Fibroblast of lung (primary cell): Measurements from ENCODE around the gene MYL2. TPM values are rescaled to one million over a fixed set of nuclear protein-coding genes. Genes with fewer than 3 reads are reported as not detected.

ENCODE experiments used
- DNase-seq, 2 donors: peaks; one replicate each; pipeline versions ENCODE4 v3.0.0 to v3.0.0-alpha.2; 2010; ENCODE audit warnings: low read depth in 2 of 2
- H2AFZ ChIP-seq: 2 replicates; pipeline ENCODE4 v1.5.1; 2012; ENCODE audit warnings: low read length, control low read depth, inconsistent platforms
- H3K27ac ChIP-seq: 2 replicates; pipeline ENCODE4 v1.5.1; 2011; ENCODE audit warnings: low read length, control low read depth; ENCODE audit not compliant: insufficient read depth
- H3K27me3 ChIP-seq: 2 replicates; pipeline ENCODE4 v1.5.1; 2011; ENCODE audit warnings: mild to moderate bottlenecking, low read length; ENCODE audit not compliant: control insufficient read depth, insufficient read depth
- H3K36me3 ChIP-seq: 2 replicates; pipeline ENCODE4 v1.5.1; 2011; ENCODE audit warnings: low read length; ENCODE audit not compliant: control insufficient read depth, insufficient read depth
- H3K4me1 ChIP-seq: 2 replicates; pipeline ENCODE4 v1.5.1; 2011; ENCODE audit warnings: low read length; ENCODE audit not compliant: control insufficient read depth, insufficient read depth; ENCODE audit errors: extremely low read depth
- H3K4me2 ChIP-seq: 2 replicates; pipeline ENCODE4 v1.5.1; 2011; ENCODE audit warnings: low read length, control low read depth; ENCODE audit not compliant: insufficient read depth; ENCODE audit errors: extremely low read depth
- H3K4me3 ChIP-seq, 4 experiments: fragments of 200-600 bp in 1 of 4; sonication (generic) in 1 of 4; replicated peaks in 1 of 4; 2 replicates each; pipeline ENCODE4 v1.5.1; 2011 to 2016; ENCODE audit warnings: low read length in 4 of 4, low read depth in 3 of 4, mild to moderate bottlenecking in 3 of 4, control low read depth in 2 of 4, inconsistent platforms in 1 of 4, mixed read lengths in 1 of 4; ENCODE audit not compliant: insufficient read depth in 1 of 4; ENCODE audit errors: control extremely low read depth in 1 of 4
- H3K79me2 ChIP-seq: 2 replicates; pipeline ENCODE4 v1.5.1; 2012; ENCODE audit warnings: mild to moderate bottlenecking, low read length, inconsistent platforms; ENCODE audit not compliant: control insufficient read depth, insufficient read depth
- H3K9ac ChIP-seq: 2 replicates; pipeline ENCODE4 v1.5.1; 2011; ENCODE audit warnings: mild to moderate bottlenecking, low read length, control low read depth; ENCODE audit not compliant: insufficient read depth
- H3K9me3 ChIP-seq: 2 replicates; pipeline ENCODE4 v1.5.1; 2012; ENCODE audit warnings: low read depth, low read length; ENCODE audit not compliant: control insufficient read depth, insufficient read depth
- H4K20me1 ChIP-seq: 2 replicates; pipeline ENCODE4 v1.5.1; 2011; ENCODE audit warnings: low read length; ENCODE audit not compliant: control insufficient read depth, insufficient read depth; ENCODE audit errors: extremely low read depth
- EZH2 ChIP-seq: IDR thresholded peaks from 2 replicates; pipeline ENCODE4 v1.5.1; 2012; ENCODE audit warnings: low read length, control low read depth, mild to moderate bottlenecking; ENCODE audit errors: missing control alignments
- polyA plus RNA-seq, 2 donors: library from polyadenylated mRNA; depleted of rRNA in 1 of 2; stranded (reverse) in 1 of 2; unstranded in 1 of 2; fragments of >200 nt; gene quantifications; 2 replicates each; pipeline ENCODE4 v1.2.1, GENCODE V29; 2011 to 2012; ENCODE audit warnings: missing spikeins in 1 of 2
- total RNA-seq: library from RNA; depleted of rRNA; stranded (reverse); fragments of >200 nt; gene quantifications from 2 replicates; pipeline ENCODE4 v1.2.1, GENCODE V29; 2014
- TF ChIP-seq, protein P1 (sequence below), 2 donors: IDR thresholded peaks in 1 of 2; conservative IDR thresholded peaks in 1 of 2; 1 replicate in 1 of 2; 2 replicates in 1 of 2; pipeline ENCODE4 v1.5.1; 2011 to 2012; ENCODE audit warnings: low read length in 2 of 2, control low read depth in 1 of 2, inconsistent platforms in 1 of 2, low read depth in 1 of 2, mild to moderate bottlenecking in 1 of 2

The MYL2 gene
- total and polyA plus RNA-seq, 2 donors (not counting 1 experiment from before 2014, with no cell fraction given), result not detected

GRCh38 chr12:110888256-110888991 lies 32.0 kb downstream of the MYL2 start:
- Histone ChIP-seq H3K27me3 (no peaks in the 10 kb centered on the region), H3K4me1 (no peaks in the 10 kb centered on the region), H3K27ac (no peak overlapping the region), H3K79me2 (no peaks in the 10 kb centered on the region), H3K4me3 (no peak overlapping the region), H3K9ac (no peak overlapping the region), H2AFZ (no peak overlapping the region), H3K36me3 (no peaks in the 10 kb centered on the region), H3K9me3 (no peaks in the 10 kb centered on the region), H3K4me2 (peak overlapping the region; percentile 40), H4K20me1 (no peaks in the 10 kb centered on the region)
- TF ChIP-seq, protein P1, sequence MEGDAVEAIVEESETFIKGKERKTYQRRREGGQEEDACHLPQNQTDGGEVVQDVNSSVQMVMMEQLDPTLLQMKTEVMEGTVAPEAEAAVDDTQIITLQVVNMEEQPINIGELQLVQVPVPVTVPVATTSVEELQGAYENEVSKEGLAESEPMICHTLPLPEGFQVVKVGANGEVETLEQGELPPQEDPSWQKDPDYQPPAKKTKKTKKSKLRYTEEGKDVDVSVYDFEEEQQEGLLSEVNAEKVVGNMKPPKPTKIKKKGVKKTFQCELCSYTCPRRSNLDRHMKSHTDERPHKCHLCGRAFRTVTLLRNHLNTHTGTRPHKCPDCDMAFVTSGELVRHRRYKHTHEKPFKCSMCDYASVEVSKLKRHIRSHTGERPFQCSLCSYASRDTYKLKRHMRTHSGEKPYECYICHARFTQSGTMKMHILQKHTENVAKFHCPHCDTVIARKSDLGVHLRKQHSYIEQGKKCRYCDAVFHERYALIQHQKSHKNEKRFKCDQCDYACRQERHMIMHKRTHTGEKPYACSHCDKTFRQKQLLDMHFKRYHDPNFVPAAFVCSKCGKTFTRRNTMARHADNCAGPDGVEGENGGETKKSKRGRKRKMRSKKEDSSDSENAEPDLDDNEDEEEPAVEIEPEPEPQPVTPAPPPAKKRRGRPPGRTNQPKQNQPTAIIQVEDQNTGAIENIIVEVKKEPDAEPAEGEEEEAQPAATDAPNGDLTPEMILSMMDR (conservative IDR thresholded peaks at IDR 0.05 in 1 of 2, IDR thresholded peaks at IDR 0.05 in 1 of 2; ENCODE audit: low read depth in 1 of 2, low read length in 2 of 2), result no peak
- TF ChIP-seq EZH2, result no peak
- DNase-seq, result no peak

DNA sequence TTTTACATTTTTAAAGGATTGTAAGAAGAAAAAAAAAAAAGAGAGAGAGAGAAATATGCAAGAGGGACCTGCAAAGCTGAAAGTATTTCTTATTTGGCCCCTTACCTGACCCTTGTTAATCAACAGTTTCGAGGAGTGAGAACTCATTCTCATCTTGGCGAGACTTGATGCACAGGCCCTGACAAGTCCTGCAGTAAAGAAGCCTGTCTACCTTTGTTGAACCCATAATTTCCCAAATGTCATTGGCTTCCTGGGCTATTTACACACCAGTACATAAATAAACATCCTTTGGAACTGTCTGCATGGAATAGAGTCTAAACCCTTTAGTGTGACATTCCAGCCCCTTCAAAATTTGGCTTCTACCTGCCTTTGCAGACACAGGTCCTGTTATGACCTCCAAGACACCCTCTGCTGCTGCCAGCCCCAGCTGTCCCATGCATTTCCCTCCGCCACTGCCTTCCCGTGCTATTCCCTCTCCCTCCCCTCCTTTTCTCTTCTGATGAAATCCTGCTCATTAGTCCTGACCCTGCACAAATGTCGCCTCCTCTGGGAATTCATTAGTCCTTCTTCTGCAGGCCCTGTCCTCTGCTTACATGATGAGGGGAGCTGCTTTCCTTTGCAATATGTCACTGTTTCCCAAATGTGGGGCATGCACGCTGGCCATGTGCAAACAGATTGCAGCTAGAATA lies 35.1 kb downstream of the MYL2 start:
- TF ChIP-seq EZH2, result no peak
- TF ChIP-seq, protein P1 (conservative IDR thresholded peaks at IDR 0.05 in 1 of 2, IDR thresholded peaks at IDR 0.05 in 1 of 2; ENCODE audit: low read depth in 1 of 2, low read length in 2 of 2), result no peak
- H3K4me3 ChIP-seq, result no peak overlapping the region
- no peak overlapping the region for H3K27ac ChIP-seq
- H3K4me2 ChIP-seq, result no peak overlapping the region
- no peaks in the 10 kb centered on the region for H3K27me3 ChIP-seq
- H3K79me2 ChIP-seq, result no peaks in the 10 kb centered on the region
- no peaks in the 10 kb centered on the region for H3K4me1 ChIP-seq
- H4K20me1 ChIP-seq, result no peaks in the 10 kb centered on the region
- H3K36me3 ChIP-seq, result no peaks in the 10 kb centered on the region
- no peak for DNase-seq
- no peak overlapping the region for H2AFZ ChIP-seq
- no peaks in the 10 kb centered on the region for H3K9me3 ChIP-seq
- no peak overlapping the region for H3K9ac ChIP-seq

DNA sequence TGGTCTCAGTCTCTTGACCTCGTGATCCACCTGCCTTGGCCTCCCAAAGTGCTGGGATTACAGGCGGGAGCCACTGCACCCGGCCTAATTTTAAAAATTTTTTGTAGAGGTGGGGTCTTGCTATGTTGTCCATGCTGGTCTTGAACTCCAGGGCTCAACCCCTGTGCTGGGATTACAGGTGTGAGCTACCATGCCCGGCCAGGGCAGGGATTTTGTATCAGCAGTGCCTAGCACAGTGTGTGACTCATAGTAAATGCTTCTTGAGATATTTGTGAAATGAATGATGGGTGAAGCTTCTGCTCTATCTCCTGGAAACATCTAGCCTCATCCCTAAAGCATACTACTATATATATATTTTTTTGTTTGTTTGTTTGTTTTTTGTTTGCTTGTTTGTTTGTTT lies 37.1 kb downstream of the MYL2 start:
- Histone ChIP-seq H3K4me2 (no peak overlapping the region), H3K9me3 (no peaks in the 10 kb centered on the region), H4K20me1 (no peaks in the 10 kb centered on the region), H3K4me3 (no peak overlapping the region), H3K9ac (no peak overlapping the region), H3K27me3 (no peaks in the 10 kb centered on the region), H3K79me2 (no peaks in the 10 kb centered on the region), H2AFZ (no peak overlapping the region), H3K27ac (no peak overlapping the region), H3K4me1 (no peaks in the 10 kb centered on the region), H3K36me3 (no peaks in the 10 kb centered on the region)
- TF ChIP-seq, protein P1 (conservative IDR thresholded peaks at IDR 0.05 in 1 of 2, IDR thresholded peaks at IDR 0.05 in 1 of 2; ENCODE audit: low read depth in 1 of 2, low read length in 2 of 2), result no peak
- no peak for TF ChIP-seq EZH2
- DNase-seq, result no peak
